Astrocyte (in vitro differentiated cells and primary cell): ENCODE measurements around the gene ZNF547. TPM values are rescaled to one million over a fixed set of nuclear protein-coding genes. Genes with fewer than 3 reads are reported as not detected.

ENCODE experiments used
- DNase-seq: peaks from one replicate; pipeline ENCODE4 v3.0.0-alpha.2; 2010; ENCODE audit warnings: low read depth
- FAIRE-seq: peaks from 2 replicates; lab custom pipeline; 2011; peaks lifted over from hg19 to GRCh38; lab: Jason Lieb, UNC
- H2AFZ ChIP-seq: 2 replicates; pipeline ENCODE4 v1.6.0; 2012; ENCODE audit warnings: low read depth, low read length, inconsistent platforms
- H3K27ac ChIP-seq: 2 replicates; pipeline ENCODE4 v1.5.1; 2011; ENCODE audit warnings: low read depth, low read length, inconsistent platforms
- H3K27me3 ChIP-seq: 2 replicates; pipeline ENCODE4 v1.6.0; 2011; ENCODE audit warnings: low read length, inconsistent platforms; ENCODE audit not compliant: insufficient read depth
- H3K36me3 ChIP-seq: 2 replicates; pipeline ENCODE4 v1.5.1; 2011; ENCODE audit warnings: low read length, inconsistent platforms; ENCODE audit not compliant: insufficient read depth
- H3K4me1 ChIP-seq: 2 replicates; pipeline ENCODE4 v1.5.1; 2011; ENCODE audit warnings: low read length, inconsistent platforms; ENCODE audit not compliant: insufficient read depth
- H3K4me2 ChIP-seq: 2 replicates; pipeline ENCODE4 v1.6.0; 2012; ENCODE audit warnings: low read length, inconsistent platforms
- H3K4me3 ChIP-seq: 2 replicates; pipeline ENCODE4 v1.5.1; 2011; ENCODE audit warnings: low read depth, mild to moderate bottlenecking, low read length, inconsistent platforms; ENCODE audit not compliant: insufficient read depth
- H3K79me2 ChIP-seq: 2 replicates; pipeline ENCODE4 v1.6.0; 2012; ENCODE audit warnings: mild to moderate bottlenecking, low read length, inconsistent platforms; ENCODE audit not compliant: insufficient read depth
- H3K9ac ChIP-seq: 2 replicates; pipeline ENCODE4 v1.6.0; 2012; ENCODE audit warnings: mild to moderate bottlenecking, low read length, inconsistent platforms
- H3K9me3 ChIP-seq: 2 replicates; pipeline ENCODE4 v1.5.1; 2012; ENCODE audit warnings: low read depth, mild to moderate bottlenecking, low read length, inconsistent platforms; ENCODE audit not compliant: insufficient read depth
- H4K20me1 ChIP-seq: 2 replicates; pipeline ENCODE4 v1.6.0; 2012; ENCODE audit warnings: low read length, inconsistent platforms; ENCODE audit not compliant: insufficient read depth
- H3K27ac Mint-ChIP-seq: one replicate; pipeline ENCODE4 v1.8.0; 2021; ENCODE audit warnings: mild to moderate bottlenecking, mixed read lengths; ENCODE audit not compliant: unreplicated experiment
- H3K27me3 Mint-ChIP-seq: one replicate; pipeline ENCODE4 v1.8.0; 2021; ENCODE audit warnings: low read depth, mixed read lengths; ENCODE audit not compliant: unreplicated experiment
- H3K36me3 Mint-ChIP-seq: one replicate; pipeline ENCODE4 v1.8.0; 2021; ENCODE audit warnings: low read depth, mixed read lengths; ENCODE audit not compliant: unreplicated experiment
- H3K4me1 Mint-ChIP-seq: one replicate; pipeline ENCODE4 v1.8.0; 2021; ENCODE audit warnings: low read depth, mixed read lengths; ENCODE audit not compliant: unreplicated experiment
- H3K4me3 Mint-ChIP-seq: one replicate; pipeline ENCODE4 v1.8.0; 2021; ENCODE audit warnings: mild to moderate bottlenecking, moderate library complexity, mixed read lengths; ENCODE audit not compliant: unreplicated experiment
- H3K9me3 Mint-ChIP-seq: one replicate; pipeline ENCODE4 v1.8.0; 2021; ENCODE audit warnings: mild to moderate bottlenecking, mixed read lengths; ENCODE audit not compliant: unreplicated experiment
- CTCF ChIP-seq: IDR thresholded peaks from 2 replicates; pipeline ENCODE4 v1.5.1; 2011; ENCODE audit warnings: low read depth, mild to moderate bottlenecking, inconsistent platforms, low read length, moderate library complexity; ENCODE audit not compliant: insufficient read depth
- EZH2 ChIP-seq: IDR thresholded peaks from 2 replicates; pipeline ENCODE4 v1.6.1; 2012; ENCODE audit warnings: mild to moderate bottlenecking, low read length, inconsistent platforms; ENCODE audit not compliant: insufficient read depth
- total RNA-seq: library from RNA; stranded (reverse); gene quantifications from 2 replicates; pipeline ENCODE4 v1.2.1, GENCODE V29; 2021

ZNF547 gene
- total RNA-seq, 1 donor from 2014 or later = 4.1 TPM

GRCh38 chr19:57362419-57362818 is 932 bp upstream of the ZNF547 start:
- no peaks in the 10 kb centered on the region for H3K27me3 Mint-ChIP-seq
- no peaks in the 10 kb centered on the region for H3K4me1 ChIP-seq
- peaks cover 16% of the 10 kb centered on the region for H3K79me2 ChIP-seq
- H2AFZ ChIP-seq = peak overlapping the region; percentile 85
- no peak for DNase-seq
- no peaks in the 10 kb centered on the region for H4K20me1 ChIP-seq
- H3K4me2 ChIP-seq = peak overlapping the region; percentile 82
- H3K9ac ChIP-seq = no peak overlapping the region
- H3K4me3 Mint-ChIP-seq = peak overlapping the region; percentile 95
- peak overlapping the region; percentile 55 for H3K27ac ChIP-seq
- no peak for TF ChIP-seq CTCF
- no peak for TF ChIP-seq EZH2
- H3K36me3 Mint-ChIP-seq = peaks cover 17% of the 10 kb centered on the region
- peak overlapping the region; percentile 67 for H3K4me3 ChIP-seq
- H3K9me3 Mint-ChIP-seq = no peaks in the 10 kb centered on the region
- H3K36me3 ChIP-seq = peaks cover 11% of the 10 kb centered on the region
- peak overlapping the region; percentile 91 for H3K27ac Mint-ChIP-seq
- no peaks in the 10 kb centered on the region for H3K27me3 ChIP-seq
- H3K4me1 Mint-ChIP-seq = peaks cover 6% of the 10 kb centered on the region
- no peak for FAIRE-seq
- peaks cover 17% of the 10 kb centered on the region for H3K9me3 ChIP-seq

DNA sequence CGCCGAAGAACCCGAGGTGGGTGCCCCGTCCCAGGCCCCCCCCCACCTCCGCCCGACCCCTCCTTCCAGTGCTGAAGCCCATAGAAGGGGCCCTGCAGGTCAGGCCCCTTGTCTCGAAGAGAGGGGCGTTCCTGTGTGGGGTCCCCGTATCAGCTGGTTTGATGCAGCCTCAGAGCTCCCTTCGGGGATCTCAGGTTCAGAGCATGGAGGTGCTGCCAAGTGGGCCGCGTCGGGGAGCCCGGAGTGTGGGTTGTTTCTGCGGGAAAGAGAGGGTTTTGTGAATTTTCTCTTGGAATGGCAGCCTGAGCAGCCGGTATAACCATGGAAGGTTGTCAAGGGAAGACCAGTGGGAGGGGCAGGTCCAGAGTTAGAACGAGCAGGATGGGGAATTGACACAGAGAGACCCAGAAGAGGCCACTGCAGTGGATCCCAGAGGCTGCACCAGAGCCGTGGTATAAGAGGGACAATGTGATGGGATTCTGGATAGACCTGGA is 384 bp downstream of the ZNF547 start:
- no peaks in the 10 kb centered on the region for H3K9me3 Mint-ChIP-seq
- H3K4me3 ChIP-seq = peak overlapping the region; percentile 67
- peak overlapping the region; percentile 73 for H3K27ac Mint-ChIP-seq
- H3K79me2 ChIP-seq = peaks cover 15% of the 10 kb centered on the region
- H3K36me3 Mint-ChIP-seq = peaks cover 13% of the 10 kb centered on the region
- H3K27ac ChIP-seq = peak overlapping the region; percentile 66
- FAIRE-seq = no peak
- peak overlapping the region; percentile 76 for H2AFZ ChIP-seq
- no peaks in the 10 kb centered on the region for H3K27me3 ChIP-seq
- peaks cover 4% of the 10 kb centered on the region for H3K9me3 ChIP-seq
- peaks cover under 1% of the 10 kb centered on the region for H3K36me3 ChIP-seq
- H3K9ac ChIP-seq = peak overlapping the region; percentile 82
- no peaks in the 10 kb centered on the region for H3K27me3 Mint-ChIP-seq
- TF ChIP-seq EZH2 (no peak), CTCF (no peak)
- H3K4me1 ChIP-seq = no peaks in the 10 kb centered on the region
- peaks cover 6% of the 10 kb centered on the region for H3K4me1 Mint-ChIP-seq
- DNase-seq = peak; percentile 3
- H3K4me2 ChIP-seq = peak overlapping the region; percentile 82
- peak overlapping the region; percentile 95 for H3K4me3 Mint-ChIP-seq
- no peaks in the 10 kb centered on the region for H4K20me1 ChIP-seq

- no peaks in the 10 kb centered on the region for H3K4me1 ChIP-seq
- FAIRE-seq (no peak), DNase-seq (no peak)
- no peak overlapping the region for H3K27ac ChIP-seq
- TF ChIP-seq CTCF (no peak), EZH2 (no peak)
- H3K27me3 ChIP-seq = no peaks in the 10 kb centered on the region
- no peak overlapping the region for H3K4me3 ChIP-seq
- Mint-ChIP-seq H3K9me3 (peaks cover 2% of the 10 kb centered on the region), H3K27me3 (no peaks in the 10 kb centered on the region), H3K36me3 (peaks cover 28% of the 10 kb centered on the region), H3K27ac (no peak overlapping the region), H3K4me3 (no peak overlapping the region), H3K4me1 (peaks cover 6% of the 10 kb centered on the region)
- H3K9me3 ChIP-seq = no peaks in the 10 kb centered on the region
- no peak overlapping the region for H3K9ac ChIP-seq
- peaks cover 13% of the 10 kb centered on the region for H3K79me2 ChIP-seq
- no peak overlapping the region for H3K4me2 ChIP-seq
- H2AFZ ChIP-seq = no peak overlapping the region
- H4K20me1 ChIP-seq = no peaks in the 10 kb centered on the region
- H3K36me3 ChIP-seq = no peaks in the 10 kb centered on the region
Observed at GRCh38 chr19:57366776-57367175, 3.4 kb downstream of the ZNF547 start.
